GM18873 (cell line): Measurements from ENCODE around the gene PRKCG.

Experiments
- ATAC-seq: cut with Tn5 transposase; IDR thresholded peaks from one replicate; pipeline ENCODE4 v1.9.1; 2021; ENCODE audit warnings: mild to moderate bottlenecking, moderate library complexity, moderate number of reproducible peaks; ENCODE audit not compliant: unreplicated experiment, low FRiP score

Gene PRKCG

GRCh38 chr19:53896682-53897081 is 14.7 kb downstream of the PRKCG start:
- no peak for ATAC-seq

- no peak for ATAC-seq
Measured at GRCh38 chr19:53897459-53897858, 15.5 kb downstream of the PRKCG start.

GRCh38 chr19:53898166-53898565 is 16.2 kb downstream of the PRKCG start:
- ATAC-seq: no peak

GRCh38 chr19:53898636-53899341 is 16.8 kb downstream of the PRKCG start:
- ATAC-seq: no peak

GRCh38 chr19:53900191-53900860 is 18.3 kb downstream of the PRKCG start:
- no peak for ATAC-seq

GRCh38 chr19:53903055-53903680 is 21.2 kb downstream of the PRKCG start:
- ATAC-seq: no peak

- ATAC-seq: no peak
Measured at GRCh38 chr19:53904909-53905308, 22.9 kb downstream of the PRKCG start.

GRCh38 chr19:53905787-53906186 is 23.8 kb downstream of the PRKCG start:
- ATAC-seq: no peak

GRCh38 chr19:53906211-53907192 is 24.5 kb downstream of the PRKCG start:
- no peak for ATAC-seq

GRCh38 chr19:53907193-53907581 is 25.2 kb downstream of the PRKCG start:
- ATAC-seq: no peak

GRCh38 chr19:53907690-53908089 is 25.7 kb downstream of the PRKCG start:
- ATAC-seq: no peak

GRCh38 chr19:53908106-53908934 is 26.3 kb downstream of the PRKCG start:
- no peak for ATAC-seq

- no peak for ATAC-seq
Measured at GRCh38 chr19:53908935-53909415, 27.0 kb downstream of the PRKCG start, which contains the start of gene CACNG7. CACNG7 (plus strand) TSS chr19:53909278; CDS start chr19:53912832, 3,554 bp downstream.

- no peak for ATAC-seq
Measured at GRCh38 chr19:53909471-53910169, 27.6 kb downstream of the PRKCG start.

GRCh38 chr19:53910170-53910518 is 28.1 kb downstream of the PRKCG start:
- ATAC-seq: no peak

GRCh38 chr19:53912653-53913052 is 30.7 kb downstream of the PRKCG start:
- ATAC-seq: no peak

GRCh38 chr19:53915000-53915399 is 33.0 kb downstream of the PRKCG start:
- no peak for ATAC-seq

GRCh38 chr19:53916004-53916403 is 34.0 kb downstream of the PRKCG start:
- no peak for ATAC-seq

GRCh38 chr19:53917356-53917755 is 35.4 kb downstream of the PRKCG start:
- ATAC-seq: no peak
